Activated CD4-positive, CD25-positive, alpha-beta regulatory T cell (primary cell): ENCODE data around the gene NOL7.

Experiments
- DNase-seq, 4 experiments: peaks; one replicate each; lab custom pipeline; 2025; lab: John Stamatoyannopoulos, UW

Gene NOL7

GRCh38 chr6:13597073-13597472 lies 18.1 kb upstream of the NOL7 start:
- DNase-seq, result no peak

DNA sequence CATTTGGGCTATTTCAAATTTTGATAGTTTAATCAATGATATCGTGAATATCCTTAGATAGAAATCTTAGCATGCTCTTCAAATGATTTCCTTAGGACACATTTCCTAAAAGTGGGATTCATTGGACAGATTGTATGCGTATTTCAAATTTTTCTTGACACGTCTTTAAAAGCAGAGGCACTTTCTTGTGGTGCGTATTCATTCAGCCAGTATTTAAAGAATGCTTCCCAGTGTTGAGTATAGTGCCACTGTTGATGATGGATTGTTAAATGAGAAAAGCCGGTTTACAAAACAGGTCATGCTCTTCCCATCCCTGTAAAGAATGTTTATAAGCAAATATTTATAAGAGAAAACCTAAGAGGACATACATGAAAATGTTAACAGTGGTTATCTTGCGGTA lies 15.1 kb upstream of the NOL7 start:
- DNase-seq, result no peak

- no peak for DNase-seq
Measured at GRCh38 chr6:13604135-13604534, 11.0 kb upstream of the NOL7 start.

- no peak for DNase-seq
Measured at GRCh38 chr6:13604546-13605416, 10.4 kb upstream of the NOL7 start.

- no peak for DNase-seq
Measured at GRCh38 chr6:13605634-13606033, 9.5 kb upstream of the NOL7 start.

- no peak for DNase-seq
Measured at GRCh38 chr6:13611715-13612114, 3.4 kb upstream of the NOL7 start.

- no peak for DNase-seq
Measured at GRCh38 chr6:13613029-13613594, 2.0 kb upstream of the NOL7 start.

DNA sequence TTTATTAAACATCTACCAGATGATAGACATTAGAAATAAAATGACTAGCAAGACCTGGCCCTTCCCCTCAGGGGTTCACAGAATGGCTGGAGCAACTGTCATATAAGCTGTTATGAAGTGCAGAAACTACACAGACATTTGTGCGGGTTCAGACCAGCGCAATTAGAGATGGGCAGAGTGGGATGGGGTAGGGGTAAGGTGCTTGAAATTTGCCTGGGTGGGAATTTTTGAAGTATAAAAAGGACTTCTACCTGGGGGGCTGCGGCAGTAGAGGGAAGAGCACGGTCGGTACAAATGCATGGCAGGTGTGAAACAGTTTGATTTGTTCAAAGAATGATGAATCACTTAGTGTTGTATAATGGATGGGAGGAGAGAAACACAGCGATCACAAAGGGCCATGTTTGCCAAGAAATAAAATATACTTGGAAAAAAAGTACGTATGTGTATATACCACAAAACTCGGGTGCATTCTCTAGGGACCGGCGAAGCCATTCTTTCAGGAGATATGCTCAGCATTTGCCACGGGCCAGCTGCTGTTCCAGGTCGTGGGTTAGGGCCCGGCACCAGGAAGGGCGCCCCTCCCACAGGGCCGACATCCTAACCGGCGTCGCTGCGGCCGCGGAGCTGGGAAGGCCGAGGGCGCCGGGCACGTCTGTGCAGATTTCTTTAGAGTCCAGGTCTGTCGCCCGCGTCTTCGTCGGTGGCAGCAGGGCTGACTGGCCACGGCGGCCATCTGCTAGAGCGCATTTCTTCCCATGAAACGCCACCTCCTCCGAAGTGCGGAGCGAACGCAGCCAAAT lies 809 bp upstream of the NOL7 start:
- no peak for DNase-seq

DNA sequence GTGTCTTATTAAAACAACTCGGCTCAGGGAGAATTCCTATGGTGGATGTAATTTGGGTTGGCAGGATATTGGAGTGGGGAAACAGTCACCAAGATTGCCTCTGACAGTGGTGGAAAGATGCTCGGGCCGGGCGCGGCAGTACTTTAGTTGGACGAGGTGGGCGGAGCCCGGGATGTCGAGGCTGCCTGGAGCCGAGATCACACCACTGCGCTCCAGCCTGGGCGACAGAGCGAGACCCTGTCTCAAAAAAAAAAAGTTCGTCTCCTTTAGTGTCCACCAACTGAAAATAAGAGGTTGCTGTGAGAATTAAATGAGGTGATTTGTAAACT lies 621 bp downstream of the NOL7 start:
- DNase-seq, result peak in 2 of 4 experiments; percentile 9 to 20

- no peak for DNase-seq
Measured at GRCh38 chr6:13617066-13617465, 1.9 kb downstream of the NOL7 start.

GRCh38 chr6:13624871-13625288 lies 9.7 kb downstream of the NOL7 start:
- no peak for DNase-seq

DNA sequence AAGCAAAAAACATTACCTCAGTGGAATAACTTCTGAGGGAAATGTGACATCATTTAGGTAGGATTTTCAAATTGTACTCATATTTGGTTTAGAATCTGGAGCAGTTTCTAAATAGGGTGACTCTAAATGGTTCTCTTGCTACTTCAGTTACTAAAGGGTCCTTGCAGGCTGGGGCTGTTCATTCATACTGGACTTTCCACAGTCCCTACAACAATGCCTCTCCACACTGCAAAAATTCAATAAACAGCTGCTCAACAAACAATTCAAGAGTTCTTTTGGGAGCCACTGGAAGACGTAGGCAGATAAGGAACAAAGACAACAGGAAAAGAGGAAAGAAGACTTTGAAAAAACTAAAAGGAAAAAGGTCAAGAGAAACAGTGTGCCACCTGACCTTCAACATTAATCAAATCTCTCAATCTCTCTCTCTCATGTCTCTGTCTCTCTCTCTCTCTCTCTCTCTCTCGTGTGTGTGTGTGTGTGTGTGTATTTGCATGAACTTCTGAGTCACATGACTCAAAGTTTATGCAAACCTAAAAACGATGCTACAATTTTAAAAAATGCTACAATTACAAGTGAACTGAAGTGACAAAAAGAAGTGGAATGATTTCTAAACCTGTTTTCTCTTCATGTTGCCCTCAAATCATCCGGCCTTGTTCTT lies 14.5 kb downstream of the NOL7 start:
- no peak for DNase-seq

DNA sequence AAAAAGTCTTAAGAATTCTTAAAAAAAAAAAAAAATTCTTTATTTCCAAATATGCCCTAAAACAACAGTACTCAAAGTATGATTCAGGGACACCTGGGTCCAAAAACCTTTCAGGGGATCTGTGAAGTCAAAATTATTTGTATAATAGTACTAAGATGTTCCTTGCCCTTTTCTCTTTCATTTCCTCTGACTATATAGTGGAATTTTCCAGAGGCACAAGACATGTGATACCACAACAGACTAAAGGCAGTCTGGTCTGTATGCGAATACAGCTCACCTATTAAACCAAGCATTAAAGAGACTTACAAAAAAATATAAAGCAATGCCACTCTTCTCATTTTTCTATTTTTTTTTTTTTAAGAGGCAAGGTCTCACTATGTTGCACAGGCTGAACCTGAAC lies 15.4 kb downstream of the NOL7 start:
- no peak for DNase-seq

GRCh38 chr6:13633343-13633742 lies 18.2 kb downstream of the NOL7 start:
- no peak for DNase-seq

GRCh38 chr6:13635948-13636658 lies 21.0 kb downstream of the NOL7 start:
- DNase-seq, result no peak

- DNase-seq, result no peak
Measured at GRCh38 chr6:13638014-13638413, 22.9 kb downstream of the NOL7 start.

DNA sequence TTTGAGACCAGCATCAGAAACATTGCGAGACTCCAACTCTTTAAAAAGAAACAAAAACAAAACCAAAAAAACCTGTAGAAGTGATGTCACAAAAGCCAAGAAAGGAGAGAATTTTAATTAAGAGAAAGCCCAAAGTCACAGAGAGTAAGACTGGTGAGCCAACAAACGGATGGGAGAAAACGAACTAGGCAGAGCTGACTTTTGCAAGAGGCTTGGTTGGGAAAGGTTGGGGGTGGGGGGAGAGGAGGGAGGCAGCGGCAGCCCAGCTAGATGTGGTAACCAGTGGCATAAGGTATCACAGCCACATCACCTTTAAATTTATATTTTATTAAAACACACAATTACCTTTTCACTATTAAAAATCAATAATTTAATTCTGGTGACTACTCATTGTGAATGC lies 23.5 kb downstream of the NOL7 start:
- no peak for DNase-seq

GRCh38 chr6:13641315-13641714 lies 26.2 kb downstream of the NOL7 start:
- no peak for DNase-seq

GRCh38 chr6:13643125-13643524 lies 28.0 kb downstream of the NOL7 start:
- DNase-seq, result no peak

GRCh38 chr6:13648850-13649249 lies 33.7 kb downstream of the NOL7 start:
- no peak for DNase-seq

- DNase-seq, result no peak
Measured at GRCh38 chr6:13649393-13649792, 34.3 kb downstream of the NOL7 start.

GRCh38 chr6:13653296-13653695 lies 38.2 kb downstream of the NOL7 start:
- no peak for DNase-seq
